DOHH2 (cell line): Measurements from ENCODE around the gene ZPLD1.

ENCODE experiments used
- H3F3A ChIP-seq: fragments of 200-600 bp; sonication (generic), shearing (Covaris generic); 2 replicates; pipeline ENCODE4 v1.6.0; 2016; ENCODE audit warnings: antibody characterized with exemption, mild to moderate bottlenecking; ENCODE audit not compliant: control insufficient read depth, insufficient read depth
- H3K27ac ChIP-seq: fragments of 200-600 bp; sonication (generic); 2 replicates; pipeline ENCODE4 v1.5.1; 2014; ENCODE audit warnings: low read depth, mild to moderate bottlenecking, low read length, moderate library complexity
- H3K27me3 ChIP-seq: fragments of 200-600 bp; sonication (generic); 2 replicates; pipeline ENCODE4 v1.6.1; 2014; ENCODE audit warnings: mild to moderate bottlenecking, low read length, mixed read lengths; ENCODE audit not compliant: control insufficient read depth
- H3K36me3 ChIP-seq: fragments of 200-600 bp; sonication (generic); 2 replicates; pipeline ENCODE4 v1.6.1; 2014; ENCODE audit warnings: mild to moderate bottlenecking, low read length, moderate library complexity, mixed read lengths; ENCODE audit not compliant: control insufficient read depth
- H3K4me1 ChIP-seq: fragments of 200-600 bp; sonication (generic); 2 replicates; pipeline ENCODE4 v1.6.1; 2014; ENCODE audit warnings: mild to moderate bottlenecking, low read length, mixed read lengths; ENCODE audit not compliant: control insufficient read depth
- H3K4me2 ChIP-seq: fragments of 200-600 bp; sonication (generic); 2 replicates; pipeline ENCODE4 v1.6.0; 2014; ENCODE audit warnings: mild to moderate bottlenecking, low read length, moderate library complexity
- H3K4me3 ChIP-seq: fragments of 200-600 bp; sonication (generic); 2 replicates; pipeline ENCODE4 v1.5.1; 2014; ENCODE audit warnings: mild to moderate bottlenecking, low read length, mixed read lengths
- H3K79me2 ChIP-seq: fragments of 200-600 bp; sonication (generic); 2 replicates; pipeline ENCODE4 v1.6.1; 2014; ENCODE audit warnings: mild to moderate bottlenecking, low read length, mixed read lengths; ENCODE audit not compliant: control insufficient read depth
- H3K9me2 ChIP-seq: fragments of 200-600 bp; sonication (generic); replicated peaks from 2 replicates; pipeline ENCODE4 v1.6.1; 2014; ENCODE audit warnings: mild to moderate bottlenecking, low read length, mixed read lengths; ENCODE audit not compliant: control insufficient read depth
- H3K9me3 ChIP-seq: fragments of 200-600 bp; sonication (generic); 2 replicates; pipeline ENCODE4 v1.6.1; 2014; ENCODE audit warnings: antibody characterized with exemption, low read length, mixed read lengths; ENCODE audit not compliant: control insufficient read depth, insufficient read depth
- H4K20me1 ChIP-seq: fragments of 200-600 bp; sonication (generic); 2 replicates; pipeline ENCODE4 v1.6.0; 2014; ENCODE audit warnings: low read depth, mild to moderate bottlenecking, antibody characterized with exemption, low read length, moderate library complexity; ENCODE audit not compliant: control insufficient read depth, insufficient read depth
- CTCF ChIP-seq: fragments of 200-600 bp; sonication (generic); IDR thresholded peaks from one replicate; pipeline ENCODE4 v1.5.1; 2014; ENCODE audit warnings: antibody characterized with exemption, mild to moderate bottlenecking, low read depth, low read length; ENCODE audit not compliant: poor library complexity, severe bottlenecking
- EZH2phosphoT487 ChIP-seq: fragments of 200-600 bp; sonication (generic); IDR thresholded peaks from 2 replicates; pipeline ENCODE4 v1.6.1; 2017; ENCODE audit warnings: borderline replicate concordance, mild to moderate bottlenecking, antibody characterized with exemption, low read length, moderate library complexity, mixed read lengths

ZPLD1 gene

GRCh38 chr3:102478160-102478559, 43.3 kb downstream of the ZPLD1 start:
- Histone ChIP-seq H4K20me1 (no peaks in the 10 kb centered on the region), H3K4me1 (no peaks in the 10 kb centered on the region), H3K27me3 (no peaks in the 10 kb centered on the region), H3K4me2 (no peak overlapping the region), H3K36me3 (no peaks in the 10 kb centered on the region), H3K79me2 (no peaks in the 10 kb centered on the region), H3K9me2 (no peaks in the 10 kb centered on the region), H3F3A (no peaks in the 10 kb centered on the region), H3K4me3 (no peak overlapping the region), H3K9me3 (no peaks in the 10 kb centered on the region), H3K27ac (no peak overlapping the region)
- TF ChIP-seq CTCF (no peak), EZH2phosphoT487 (no peak)

DNA sequence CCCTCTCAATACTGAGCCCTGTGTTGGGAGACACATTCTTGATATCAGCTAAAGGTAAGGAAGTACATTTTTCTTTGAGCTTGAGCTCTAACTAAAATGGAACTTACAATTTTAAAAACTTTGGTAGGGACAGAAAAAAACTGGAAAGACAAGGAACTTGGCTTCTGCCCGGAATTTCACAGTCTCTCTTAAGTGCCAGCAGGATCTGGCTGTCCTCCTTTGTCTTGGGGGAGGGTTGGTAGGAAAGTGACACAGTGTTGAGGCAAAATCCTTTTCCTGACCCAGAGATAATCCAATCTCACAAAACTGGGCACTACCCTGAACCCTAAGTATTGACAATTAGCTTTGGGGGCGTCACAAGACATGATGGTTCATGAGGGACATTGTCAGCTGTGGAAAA, 45.3 kb downstream of the ZPLD1 start:
- no peaks in the 10 kb centered on the region for H3K79me2 ChIP-seq
- no peak overlapping the region for H3K4me2 ChIP-seq
- no peaks in the 10 kb centered on the region for H3F3A ChIP-seq
- H4K20me1 ChIP-seq = no peaks in the 10 kb centered on the region
- no peaks in the 10 kb centered on the region for H3K9me2 ChIP-seq
- no peak overlapping the region for H3K4me3 ChIP-seq
- TF ChIP-seq EZH2phosphoT487 (no peak), CTCF (no peak)
- no peaks in the 10 kb centered on the region for H3K4me1 ChIP-seq
- H3K27ac ChIP-seq = no peak overlapping the region
- H3K27me3 ChIP-seq = no peaks in the 10 kb centered on the region
- H3K9me3 ChIP-seq = no peaks in the 10 kb centered on the region
- no peaks in the 10 kb centered on the region for H3K36me3 ChIP-seq

DNA sequence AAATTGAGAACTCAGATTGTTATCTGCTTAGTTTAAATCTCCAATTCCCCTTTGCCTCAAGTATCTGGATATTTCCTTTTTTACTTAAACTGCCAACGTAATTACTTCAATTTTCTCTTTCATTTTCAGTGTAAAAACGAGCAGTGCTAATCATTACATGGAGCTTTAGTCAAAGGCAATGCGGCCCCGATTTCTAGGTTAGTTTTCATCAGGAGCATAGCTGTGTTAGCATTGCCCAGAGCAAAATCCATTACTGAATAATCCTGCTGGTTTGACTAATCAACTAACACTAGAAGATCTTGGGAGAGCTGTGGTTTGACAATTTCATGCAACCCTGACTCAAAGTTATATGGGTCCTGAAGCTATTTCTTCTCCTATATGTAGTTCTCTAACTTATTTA, 46.2 kb downstream of the ZPLD1 start:
- H3K4me1 ChIP-seq = no peaks in the 10 kb centered on the region
- H3K27me3 ChIP-seq = no peaks in the 10 kb centered on the region
- no peak overlapping the region for H3K4me3 ChIP-seq
- no peaks in the 10 kb centered on the region for H3F3A ChIP-seq
- H3K36me3 ChIP-seq = no peaks in the 10 kb centered on the region
- TF ChIP-seq EZH2phosphoT487 (no peak), CTCF (no peak)
- no peak overlapping the region for H3K4me2 ChIP-seq
- no peak overlapping the region for H3K27ac ChIP-seq
- no peaks in the 10 kb centered on the region for H4K20me1 ChIP-seq
- H3K9me2 ChIP-seq = no peaks in the 10 kb centered on the region
- no peaks in the 10 kb centered on the region for H3K9me3 ChIP-seq
- H3K79me2 ChIP-seq = no peaks in the 10 kb centered on the region

DNA sequence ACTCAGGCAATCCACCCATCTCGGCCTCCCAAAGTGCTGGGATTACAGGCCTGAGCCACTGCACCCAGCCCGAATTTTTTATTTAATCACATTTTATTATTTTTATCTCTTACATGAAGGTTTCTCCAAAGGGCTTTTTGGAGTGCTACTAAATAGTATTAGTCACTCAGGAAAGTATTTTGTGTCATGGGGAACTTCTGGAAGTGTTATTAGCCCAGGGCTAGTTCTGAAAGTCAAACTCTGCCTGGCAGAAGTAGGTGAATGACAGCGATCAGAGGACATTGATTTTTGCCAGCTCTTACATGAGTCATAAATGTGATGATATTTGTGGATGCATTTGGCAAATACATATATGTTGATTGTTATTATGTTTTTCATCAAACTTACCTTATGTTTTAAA, 48.7 kb downstream of the ZPLD1 start:
- Histone ChIP-seq H3K4me2 (no peak overlapping the region), H4K20me1 (no peaks in the 10 kb centered on the region), H3K9me3 (peaks cover 4% of the 10 kb centered on the region; the same call in 1 of the 2 replicates), H3K79me2 (no peaks in the 10 kb centered on the region), H3K9me2 (no peaks in the 10 kb centered on the region), H3K4me1 (no peaks in the 10 kb centered on the region), H3K4me3 (no peak overlapping the region), H3F3A (no peaks in the 10 kb centered on the region), H3K27me3 (no peaks in the 10 kb centered on the region), H3K36me3 (no peaks in the 10 kb centered on the region), H3K27ac (no peak overlapping the region)
- TF ChIP-seq CTCF (no peak), EZH2phosphoT487 (no peak)
